ENCODE measurements around the gene COL23A1.

COL23A1 gene

DNA sequence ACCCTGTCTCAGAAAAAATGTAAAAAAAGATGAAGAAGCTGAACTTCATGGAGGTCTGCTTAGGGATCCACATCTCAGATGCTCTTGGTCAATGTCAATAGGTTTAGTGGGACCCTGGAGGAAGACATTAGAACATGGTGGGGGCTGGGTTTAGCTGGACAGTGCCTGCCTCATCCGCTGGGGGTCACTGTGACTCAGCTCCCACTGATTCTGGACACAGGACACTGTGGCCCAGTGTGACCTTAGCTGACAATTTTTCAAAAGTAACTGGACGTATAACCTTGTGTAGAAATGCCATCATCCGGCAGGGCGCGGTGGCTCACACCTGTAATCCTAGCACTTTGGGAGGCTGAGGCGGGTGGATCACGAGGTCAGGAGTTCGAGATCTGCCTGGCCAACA, 393.2 kb downstream of the COL23A1 start:
- TF ChIP-seq, protein P1, sequence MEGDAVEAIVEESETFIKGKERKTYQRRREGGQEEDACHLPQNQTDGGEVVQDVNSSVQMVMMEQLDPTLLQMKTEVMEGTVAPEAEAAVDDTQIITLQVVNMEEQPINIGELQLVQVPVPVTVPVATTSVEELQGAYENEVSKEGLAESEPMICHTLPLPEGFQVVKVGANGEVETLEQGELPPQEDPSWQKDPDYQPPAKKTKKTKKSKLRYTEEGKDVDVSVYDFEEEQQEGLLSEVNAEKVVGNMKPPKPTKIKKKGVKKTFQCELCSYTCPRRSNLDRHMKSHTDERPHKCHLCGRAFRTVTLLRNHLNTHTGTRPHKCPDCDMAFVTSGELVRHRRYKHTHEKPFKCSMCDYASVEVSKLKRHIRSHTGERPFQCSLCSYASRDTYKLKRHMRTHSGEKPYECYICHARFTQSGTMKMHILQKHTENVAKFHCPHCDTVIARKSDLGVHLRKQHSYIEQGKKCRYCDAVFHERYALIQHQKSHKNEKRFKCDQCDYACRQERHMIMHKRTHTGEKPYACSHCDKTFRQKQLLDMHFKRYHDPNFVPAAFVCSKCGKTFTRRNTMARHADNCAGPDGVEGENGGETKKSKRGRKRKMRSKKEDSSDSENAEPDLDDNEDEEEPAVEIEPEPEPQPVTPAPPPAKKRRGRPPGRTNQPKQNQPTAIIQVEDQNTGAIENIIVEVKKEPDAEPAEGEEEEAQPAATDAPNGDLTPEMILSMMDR (IDR thresholded peaks at IDR 0.05; ENCODE audit: low read length, missing control alignments): peak; percentile 33
- H3K4me3 ChIP-seq (replicated peaks; ENCODE audit: low read depth, low read length): no peak overlapping the region
- DNase-seq (ENCODE audit: low read depth): no peak

DNA sequence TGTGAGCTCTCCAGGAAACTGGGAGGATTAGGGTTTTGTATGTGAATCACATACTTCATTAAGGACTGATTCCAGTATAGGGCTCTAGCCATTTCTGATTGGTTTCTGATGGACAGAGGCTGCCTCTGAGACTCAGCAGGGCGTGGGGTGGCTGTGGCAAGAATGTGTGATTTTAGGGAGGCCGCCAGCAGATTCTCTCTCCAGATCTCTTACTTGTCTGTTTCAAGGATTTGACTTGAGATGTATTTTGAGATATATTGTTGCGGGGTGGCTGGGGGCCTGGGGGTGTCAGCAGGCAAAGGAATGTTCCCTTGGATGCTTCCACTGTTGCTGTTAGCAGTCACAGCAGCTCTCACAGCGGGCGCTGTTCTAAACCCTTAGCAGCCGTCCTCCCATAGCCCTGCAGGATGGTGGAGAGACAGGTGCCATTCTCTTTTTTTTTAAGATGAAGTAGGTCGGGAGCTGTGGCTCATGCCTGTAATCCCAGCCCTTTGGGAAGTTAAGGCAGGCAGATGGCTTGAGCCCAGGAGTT, 393.8 kb downstream of the COL23A1 start:
- TF ChIP-seq, protein P1 (IDR thresholded peaks at IDR 0.05; ENCODE audit: low read length, missing control alignments): no peak
- no peak overlapping the region for H3K4me3 ChIP-seq (replicated peaks; ENCODE audit: low read depth, low read length)
- DNase-seq (ENCODE audit: low read depth): no peak

DNA sequence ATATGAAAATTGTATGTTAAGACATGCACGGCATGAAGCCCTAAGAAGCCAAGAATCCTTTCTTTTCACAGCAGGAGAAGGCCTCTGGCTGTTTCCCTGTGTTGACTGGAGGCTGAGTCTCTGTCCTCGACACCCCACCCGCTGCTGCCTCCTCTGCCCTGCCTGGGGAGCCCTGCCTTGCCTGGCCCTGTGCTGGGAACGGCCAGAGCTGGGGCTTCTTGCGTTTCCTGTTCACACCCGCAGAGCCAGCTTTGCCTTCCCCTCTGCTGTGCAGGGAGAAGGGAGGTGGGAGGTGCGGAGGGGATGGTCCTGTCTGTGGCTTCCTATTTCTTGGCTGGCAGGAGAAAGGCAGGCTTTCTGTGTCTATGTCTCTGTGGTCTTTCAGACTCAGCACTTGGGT, 396.2 kb downstream of the COL23A1 start:
- no peak for DNase-seq (ENCODE audit: low read depth)
- no peak overlapping the region for H3K4me3 ChIP-seq (replicated peaks; ENCODE audit: low read depth, low read length)
- TF ChIP-seq, protein P1 (IDR thresholded peaks at IDR 0.05; ENCODE audit: low read length, missing control alignments): no peak

DNA sequence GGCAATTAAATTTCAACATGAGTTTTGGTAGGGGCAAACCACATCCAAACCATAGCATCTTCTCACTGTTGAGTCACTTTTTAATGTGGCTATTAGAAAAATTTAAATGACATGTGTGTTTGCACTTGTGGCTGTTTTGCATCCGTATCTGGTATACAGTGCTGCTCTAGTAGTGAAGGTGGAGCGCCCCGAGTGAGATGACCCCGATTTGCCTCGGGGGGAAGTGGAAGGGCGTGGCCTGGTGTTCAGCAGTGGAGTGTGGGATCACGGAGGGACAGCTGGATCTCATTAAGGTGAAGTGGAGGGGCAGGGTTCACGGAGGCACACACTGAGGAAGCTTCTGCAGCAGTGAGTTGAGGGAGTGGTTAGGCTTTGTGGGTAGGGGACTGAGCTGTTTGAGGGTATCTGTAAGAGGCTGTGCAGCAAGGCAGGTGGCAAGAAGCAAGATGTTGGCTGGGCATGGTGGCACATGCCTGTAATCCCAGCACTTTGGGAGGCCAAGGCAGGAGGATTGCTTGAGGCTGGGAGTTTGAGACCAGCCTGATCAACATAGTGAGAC, 396.9 kb downstream of the COL23A1 start:
- no peak for DNase-seq (ENCODE audit: low read depth)
- TF ChIP-seq, protein P1 (IDR thresholded peaks at IDR 0.05; ENCODE audit: low read length, missing control alignments): no peak
- H3K4me3 ChIP-seq (replicated peaks; ENCODE audit: low read depth, low read length): no peak overlapping the region

DNA sequence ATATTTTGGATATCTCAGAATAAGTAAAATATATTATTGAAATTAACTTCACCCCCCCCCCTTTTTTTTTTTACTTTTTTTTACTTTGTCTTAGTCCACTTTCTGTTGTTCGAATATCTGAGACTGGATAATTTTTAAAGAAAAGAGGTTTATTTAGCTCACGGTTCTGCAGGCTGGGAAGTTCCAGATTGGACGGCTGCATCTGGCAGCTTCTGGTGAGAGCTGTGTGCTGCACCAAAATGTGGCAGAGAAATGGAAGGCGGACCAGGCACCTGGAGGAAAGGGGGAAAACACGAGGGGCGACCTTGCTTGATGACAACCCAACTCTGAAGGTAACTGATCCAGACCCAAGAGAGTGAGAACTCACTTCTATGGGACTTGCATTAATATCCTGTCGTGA, 397.4 kb downstream of the COL23A1 start:
- TF ChIP-seq, protein P1 (IDR thresholded peaks at IDR 0.05; ENCODE audit: low read length, missing control alignments): no peak
- no peak overlapping the region for H3K4me3 ChIP-seq (replicated peaks; ENCODE audit: low read depth, low read length)
- DNase-seq (ENCODE audit: low read depth): no peak

DNA sequence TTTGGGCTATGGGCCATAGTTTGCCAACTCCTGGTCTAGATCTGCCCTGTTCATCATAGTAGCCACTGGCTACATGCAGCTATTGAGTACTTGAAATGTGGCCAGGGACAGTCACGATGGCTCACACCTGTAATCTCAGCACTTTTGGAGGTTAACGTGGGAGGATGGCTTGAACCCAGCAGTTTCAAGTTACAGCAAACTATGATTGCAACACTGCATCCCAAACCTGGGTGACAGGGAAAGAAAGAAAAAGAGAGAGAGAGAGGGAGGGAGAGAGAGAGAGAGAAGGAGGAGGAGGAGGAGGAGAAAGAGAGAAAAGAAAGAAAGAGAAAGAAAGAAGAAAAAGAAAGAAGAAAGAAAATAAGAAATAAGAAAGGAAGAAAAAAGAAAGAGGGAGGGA, 397.9 kb downstream of the COL23A1 start:
- TF ChIP-seq, protein P1 (IDR thresholded peaks at IDR 0.05; ENCODE audit: low read length, missing control alignments): no peak
- no peak for DNase-seq (ENCODE audit: low read depth)
- no peak overlapping the region for H3K4me3 ChIP-seq (replicated peaks; ENCODE audit: low read depth, low read length)

DNA sequence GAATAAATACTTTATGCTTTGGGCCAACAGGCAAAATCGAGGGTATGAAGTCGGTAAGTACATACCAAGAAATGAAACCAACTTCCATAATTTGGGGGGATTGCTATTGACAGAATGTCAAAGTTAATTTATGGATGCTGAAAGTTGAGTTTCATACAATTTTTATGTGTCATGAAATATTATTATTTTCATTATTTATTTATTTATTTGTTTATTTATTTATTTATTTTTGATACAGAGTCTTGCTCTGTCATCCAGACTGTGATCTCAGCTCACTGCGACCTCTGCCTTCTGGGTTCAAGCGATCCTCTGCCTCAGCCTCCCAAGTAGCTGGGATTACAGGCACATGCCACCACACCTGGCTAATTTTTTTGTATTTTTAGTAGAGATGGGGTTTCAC, 398.5 kb downstream of the COL23A1 start:
- H3K4me3 ChIP-seq (replicated peaks; ENCODE audit: low read depth, low read length): no peak overlapping the region
- TF ChIP-seq, protein P1 (IDR thresholded peaks at IDR 0.05; ENCODE audit: low read length, missing control alignments): no peak
- no peak for DNase-seq (ENCODE audit: low read depth)

All from fibroblast of pulmonary artery (primary cell).